GM12878 (cell line): ENCODE measurements around the gene SET. TPM values are rescaled to one million over a fixed set of nuclear protein-coding genes. Genes with fewer than 3 reads are reported as not detected.
A peak's percentile ranks its signal among the peaks of the same experiment; 100 is the strongest.

Experiments
- ATAC-seq: fragments of 200-7000 bp; cut with Tn5 transposase; 3 replicates; pipeline ENCODE4 v1.9.1; 2020; ENCODE audit warnings: mild to moderate bottlenecking, moderate library complexity
- BruUV-seq: library from RNA; stranded (reverse); fragments of 400-500 nt; replicated peaks from 2 replicates; lab custom pipeline; 2021; lab: Mats Ljungman, UMichigan
- CTCF ChIA-PET: fragments of 300-600 bp; sonication (Branson Sonifier 250); formaldehyde crosslinking; extraction: SDS; loops from one replicate; lab custom pipeline; 2021; ENCODE audit warnings: inconsistent platforms; lab: Yijun Ruan, JAX
- POLR2A ChIA-PET: fragments of 350-600 bp; formaldehyde crosslinking; extraction: SDS; loops from one replicate; lab custom pipeline; 2021; ENCODE audit warnings: inconsistent platforms; lab: Charles Lee
- RAD21 ChIA-PET: fragments of 300-600 bp; sonication (Branson Sonifier 250); formaldehyde crosslinking; loops from one replicate; lab custom pipeline; 2023; ENCODE audit warnings: antibody characterized with exemption; ENCODE audit not compliant: unreplicated experiment; lab: Charles Lee
- SMC1A ChIA-PET: fragments of 300-600 bp; sonication (Branson Sonifier 250); formaldehyde crosslinking; loops from one replicate; lab custom pipeline; 2023; ENCODE audit not compliant: unreplicated experiment, uncharacterized antibody; lab: Charles Lee
- DNase-seq: peaks from one replicate; pipeline ENCODE4 v3.0.0-alpha.2; 2011; ENCODE audit warnings: low read depth, low spot score
- FAIRE-seq: peaks from 3 replicates; lab custom pipeline; 2011; peaks lifted over from hg19 to GRCh38; lab: Jason Lieb, UNC
- H2AFZ ChIP-seq: 2 replicates; pipeline ENCODE4 v1.6.0; 2011; ENCODE audit warnings: low read depth, low read length, control low read depth; ENCODE audit not compliant: control insufficient read depth
- H3K27ac ChIP-seq: 2 replicates; pipeline ENCODE4 v1.5.1; 2011; ENCODE audit warnings: control low read depth; ENCODE audit not compliant: control insufficient read depth, insufficient read depth
- H3K27me3 ChIP-seq, 2 experiments: replicated peaks in 1 of 2; 2 replicates each; pipeline versions ENCODE4 v1.6.0 to v1.6.1; 2011; ENCODE audit warnings: low read length in 1 of 2; ENCODE audit not compliant: control insufficient read depth in 2 of 2, insufficient read depth in 2 of 2
- H3K36me3 ChIP-seq, 2 experiments: 2 replicates each; pipeline ENCODE4 v1.5.1; 2011; ENCODE audit warnings: low read length in 1 of 2; ENCODE audit not compliant: control insufficient read depth in 2 of 2, insufficient read depth in 2 of 2
- H3K4me1 ChIP-seq: 2 replicates; pipeline ENCODE4 v1.6.1; 2011; ENCODE audit warnings: mild to moderate bottlenecking, low read length, moderate library complexity, mixed read lengths; ENCODE audit not compliant: control insufficient read depth, insufficient read depth
- H3K4me2 ChIP-seq: 2 replicates; pipeline ENCODE4 v1.6.0; 2011; ENCODE audit warnings: control low read depth; ENCODE audit not compliant: control insufficient read depth, insufficient read depth
- H3K4me3 ChIP-seq: fragments of 200-600 bp; sonication (generic); 2 replicates; pipeline ENCODE4 v1.5.1; 2016
- H3K79me2 ChIP-seq: 2 replicates; pipeline ENCODE4 v1.6.0; 2011; ENCODE audit warnings: low read length; ENCODE audit not compliant: control insufficient read depth, insufficient read depth
- H3K9ac ChIP-seq: 2 replicates; pipeline ENCODE4 v1.8.0; 2011; ENCODE audit warnings: low read length, control low read depth, mixed read lengths; ENCODE audit not compliant: control insufficient read depth, insufficient read depth
- H3K9me3 ChIP-seq: replicated peaks from 3 replicates; pipeline ENCODE4 v1.5.1; 2011; ENCODE audit warnings: mild to moderate bottlenecking, low read length; ENCODE audit not compliant: control insufficient read depth, insufficient read depth
- H4K20me1 ChIP-seq: 2 replicates; pipeline ENCODE4 v1.6.0; 2011; ENCODE audit not compliant: control insufficient read depth, insufficient read depth
- IRF4 ChIP-seq: IDR thresholded peaks from 2 replicates; pipeline ENCODE4 v1.6.1; 2011; ENCODE audit warnings: low read depth, low read length
- MEF2B ChIP-seq: fragments of 450-650 bp; IDR thresholded peaks from 2 replicates; pipeline ENCODE4 v1.6.1; 2018; ENCODE audit warnings: mild to moderate bottlenecking, moderate library complexity; ENCODE audit not compliant: partially characterized antibody, poor library complexity, severe bottlenecking
- NRF1 ChIP-seq: conservative IDR thresholded peaks from 2 replicates; pipeline ENCODE4 v1.6.1; 2011; ENCODE audit warnings: mild to moderate bottlenecking, low read depth, low read length, improper control_type of control experiment
- PML ChIP-seq: IDR thresholded peaks from 2 replicates; pipeline ENCODE4 v1.6.1; 2012; ENCODE audit warnings: low read length, inconsistent platforms
- POLR2A ChIP-seq: IDR thresholded peaks from 2 replicates; pipeline ENCODE4 v1.6.1; 2011; ENCODE audit warnings: low read depth, mild to moderate bottlenecking, low read length
- SUZ12 ChIP-seq: fragments of 200-600 bp; sonication (generic); IDR thresholded peaks from one replicate; pipeline ENCODE4 v1.6.1; 2018; ENCODE audit warnings: antibody characterized with exemption, mild to moderate bottlenecking; ENCODE audit not compliant: unreplicated experiment
- WGBS: methylation state at CpG from one replicate; pipeline ENCODE4 v1.1.6; 2016; ENCODE audit warnings: low lambda C conversion rate; ENCODE audit not compliant: insufficient replicate concordance, insufficient coverage; ENCODE audit errors: missing lambda C conversion rate; 5-methylcytosine and 5-hydroxymethylcytosine counted together
- in situ Hi-C: fragments of 300-500 bp; cut with MboI; formaldehyde crosslinking; loops from 9 replicates; pipeline ENCODE4 v1.14.3; 2018; ENCODE audit warnings: mixed read lengths
- intact Hi-C: fragments of 100-400 bp; cut with micrococcal nuclease; formaldehyde crosslinking; loops from one replicate; pipeline ENCODE4 v1.14.2; 2022; ENCODE audit not compliant: unreplicated experiment
- polyA plus RNA-seq, 11 experiments: library from polyadenylated mRNA; depleted of rRNA in 4 of 11; unstranded in 6 of 11; stranded (reverse) in 5 of 11; fragments of >200 nt; fragmentation: Nextera tagmentation in 4 of 11; fragmentation: Illumina TruSeq in 1 of 11; extraction: Ambion mirVana in 4 of 11; extraction: Trizol in 1 of 11; gene quantifications; 1 replicate in 1 of 11; 2 replicates in 10 of 11; pipeline versions ENCODE4 v1.2.1 to v1.2.3, GENCODE V29; 2011 to 2016; ENCODE audit warnings: inconsistent platforms in 2 of 11, missing spikeins in 2 of 11, low read depth in 1 of 11
- total RNA-seq, 4 experiments: library from RNA; depleted of rRNA in 3 of 4; stranded (reverse); fragments of >200 nt in 3 of 4; fragmentation: Illumina TruSeq in 1 of 4; extraction: Trizol in 1 of 4; gene quantifications; 2 replicates each; pipeline versions ENCODE4 v1.2.1 to v1.2.3, GENCODE V29; 2013 to 2021
- TF ChIP-seq, protein P1 (sequence below): fragments of 150-350 bp; IDR thresholded peaks from 2 replicates; pipeline ENCODE4 v1.6.1; 2016; ENCODE audit warnings: low read depth, low read length

Gene SET
- total and polyA plus RNA-seq, 10 of the 15 experiments (the other 5 are each of a cell fraction or from before 2014, with no cell fraction given): 284 to 706 (median 445) TPM

DNA sequence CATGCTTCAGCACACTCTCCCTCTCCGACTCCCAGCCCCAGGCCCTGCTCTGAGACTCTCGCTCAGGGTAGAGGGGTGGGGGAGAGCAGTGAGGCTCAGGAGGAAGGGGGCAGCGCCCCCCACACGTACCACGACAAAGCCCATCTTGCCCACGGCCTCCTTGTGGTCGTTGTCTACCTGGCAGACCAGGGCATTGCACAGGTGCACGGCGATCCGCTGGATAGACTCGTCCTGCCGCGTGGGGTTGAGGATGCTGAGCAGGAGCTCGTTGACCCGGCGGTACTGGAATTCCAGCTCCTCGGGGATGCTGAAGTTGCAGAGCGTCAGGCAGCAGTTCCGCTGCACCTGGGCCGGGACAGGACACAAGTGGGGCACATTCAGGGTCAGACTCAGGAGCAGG lies 53.4 kb downstream of the SET start:
- RAD21 ChIA-PET: no interaction called here
- Histone ChIP-seq H3K36me3 (no peaks in the 10 kb centered on the region), H2AFZ (no peak overlapping the region), H3K4me1 (no peaks in the 10 kb centered on the region), H3K9me3 (no peaks in the 10 kb centered on the region), H3K4me2 (no peak overlapping the region), H3K79me2 (no peaks in the 10 kb centered on the region), H3K9ac (no peak overlapping the region), H3K27ac (no peak overlapping the region), H4K20me1 (no peaks in the 10 kb centered on the region), H3K4me3 (no peak overlapping the region), H3K27me3 (no peaks in the 10 kb centered on the region)
- ATAC-seq (no peak), DNase-seq (no peak), FAIRE-seq (no peak)
- POLR2A ChIA-PET: interaction anchor here (0.6 kb wide), 1 partner anchor 217 kb away, joined by 4 read pairs; no protein-coding TSS in a partner anchor
- intact Hi-C loops (no loop called here), in situ Hi-C loops (no loop called here)
- 80% methylated on average over 20 of the region's 20 CpGs for WGBS
- CTCF ChIA-PET: interaction anchor here (1.2 kb wide), 1 partner anchor 25 kb away, joined by 3 read pairs; no protein-coding TSS in a partner anchor
- no peak for TF ChIP-seq MEF2B
- TF ChIP-seq SUZ12: no peak
- TF ChIP-seq NRF1: no peak
- TF ChIP-seq, protein P1, sequence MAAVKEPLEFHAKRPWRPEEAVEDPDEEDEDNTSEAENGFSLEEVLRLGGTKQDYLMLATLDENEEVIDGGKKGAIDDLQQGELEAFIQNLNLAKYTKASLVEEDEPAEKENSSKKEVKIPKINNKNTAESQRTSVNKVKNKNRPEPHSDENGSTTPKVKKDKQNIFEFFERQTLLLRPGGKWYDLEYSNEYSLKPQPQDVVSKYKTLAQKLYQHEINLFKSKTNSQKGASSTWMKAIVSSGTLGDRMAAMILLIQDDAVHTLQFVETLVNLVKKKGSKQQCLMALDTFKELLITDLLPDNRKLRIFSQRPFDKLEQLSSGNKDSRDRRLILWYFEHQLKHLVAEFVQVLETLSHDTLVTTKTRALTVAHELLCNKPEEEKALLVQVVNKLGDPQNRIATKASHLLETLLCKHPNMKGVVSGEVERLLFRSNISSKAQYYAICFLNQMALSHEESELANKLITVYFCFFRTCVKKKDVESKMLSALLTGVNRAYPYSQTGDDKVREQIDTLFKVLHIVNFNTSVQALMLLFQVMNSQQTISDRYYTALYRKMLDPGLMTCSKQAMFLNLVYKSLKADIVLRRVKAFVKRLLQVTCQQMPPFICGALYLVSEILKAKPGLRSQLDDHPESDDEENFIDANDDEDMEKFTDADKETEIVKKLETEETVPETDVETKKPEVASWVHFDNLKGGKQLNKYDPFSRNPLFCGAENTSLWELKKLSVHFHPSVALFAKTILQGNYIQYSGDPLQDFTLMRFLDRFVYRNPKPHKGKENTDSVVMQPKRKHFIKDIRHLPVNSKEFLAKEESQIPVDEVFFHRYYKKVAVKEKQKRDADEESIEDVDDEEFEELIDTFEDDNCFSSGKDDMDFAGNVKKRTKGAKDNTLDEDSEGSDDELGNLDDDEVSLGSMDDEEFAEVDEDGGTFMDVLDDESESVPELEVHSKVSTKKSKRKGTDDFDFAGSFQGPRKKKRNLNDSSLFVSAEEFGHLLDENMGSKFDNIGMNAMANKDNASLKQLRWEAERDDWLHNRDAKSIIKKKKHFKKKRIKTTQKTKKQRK: no peak
- no peak for TF ChIP-seq IRF4
- no peak for TF ChIP-seq PML
- 0 out of 2 replicates have a peak, but pooled peaks have one; percentile 12 for TF ChIP-seq POLR2A
- BruUV-seq: no TSS peak
- SMC1A ChIA-PET: no interaction called here
